NT2/D1 (cell line): ENCODE measurements around the gene FANCG.

ENCODE experiments used
- SUZ12 ChIP-seq: IDR thresholded peaks from 2 replicates; pipeline ENCODE4 v1.6.1; 2011; ENCODE audit not compliant: insufficient read length, insufficient read depth; ENCODE audit errors: extremely low read depth
- YY1 ChIP-seq: IDR thresholded peaks from 2 replicates; pipeline ENCODE4 v1.6.1; 2011; ENCODE audit not compliant: insufficient read length, insufficient read depth

- TF ChIP-seq SUZ12 (no peak), YY1 (no peak)
These were observed 12.7 kb downstream of the FANCG start for GRCh38 chr9:35067056-35067455.
